GM10847 (cell line): ENCODE results near the gene PRR7.
A peak's percentile ranks its signal among the peaks of the same experiment; 100 is the strongest.

Experiments used
- POLR2A ChIP-seq: IDR thresholded peaks from 2 replicates; pipeline ENCODE4 v1.6.1; 2011; ENCODE audit not compliant: insufficient read length; ENCODE audit errors: extremely low read depth

Gene PRR7

GRCh38 chr5:177414481-177414880, 32.1 kb upstream of the PRR7 start:
- TF ChIP-seq POLR2A = no peak

- TF ChIP-seq POLR2A = no peak
Measured at GRCh38 chr5:177419046-177419445, 27.6 kb upstream of the PRR7 start.

- no peak for TF ChIP-seq POLR2A
Measured at GRCh38 chr5:177421062-177421798, 25.4 kb upstream of the PRR7 start.

- TF ChIP-seq POLR2A = no peak
Measured at GRCh38 chr5:177423671-177424070, 22.9 kb upstream of the PRR7 start.

- TF ChIP-seq POLR2A = no peak
Measured at GRCh38 chr5:177425196-177425800, 21.3 kb upstream of the PRR7 start.

DNA sequence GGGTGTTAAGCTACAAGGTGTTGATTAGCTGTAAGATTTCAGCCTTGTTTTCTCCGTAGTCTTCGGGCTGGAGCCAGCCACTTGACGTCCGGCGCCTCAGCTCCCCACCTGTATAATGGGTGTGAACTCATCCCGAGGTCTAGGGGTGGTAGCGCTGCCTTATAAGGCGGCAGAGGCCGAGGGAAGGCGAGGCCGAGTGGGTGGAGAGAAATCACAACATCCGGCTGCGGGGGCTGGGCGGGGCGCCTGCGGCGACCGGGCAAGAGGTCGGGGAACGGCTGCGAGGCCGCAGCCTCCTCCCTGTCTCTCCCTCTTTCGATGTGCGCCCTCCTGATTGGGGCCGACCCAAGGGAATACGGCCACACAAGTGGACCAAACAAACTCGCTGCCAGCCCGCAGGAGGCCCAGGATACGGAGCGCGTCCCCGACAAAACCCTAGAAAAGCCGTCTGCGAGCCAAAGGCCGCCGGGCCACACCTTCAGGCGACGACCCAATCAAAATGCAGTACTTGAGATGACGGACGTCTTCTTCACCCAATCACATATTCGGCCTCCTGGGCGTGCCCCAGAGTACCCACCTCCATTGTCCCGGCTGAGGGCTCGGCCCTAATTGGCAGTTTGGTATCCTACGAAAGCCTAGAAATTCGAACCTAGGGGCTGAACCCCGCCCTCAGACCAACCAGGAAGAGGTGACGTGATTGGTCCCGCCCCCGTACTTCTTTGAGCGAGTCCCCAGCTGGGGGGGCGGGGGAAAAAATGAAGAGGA, 20.6 kb upstream of the PRR7 start:
- peak; percentile 66 for TF ChIP-seq POLR2A

DNA sequence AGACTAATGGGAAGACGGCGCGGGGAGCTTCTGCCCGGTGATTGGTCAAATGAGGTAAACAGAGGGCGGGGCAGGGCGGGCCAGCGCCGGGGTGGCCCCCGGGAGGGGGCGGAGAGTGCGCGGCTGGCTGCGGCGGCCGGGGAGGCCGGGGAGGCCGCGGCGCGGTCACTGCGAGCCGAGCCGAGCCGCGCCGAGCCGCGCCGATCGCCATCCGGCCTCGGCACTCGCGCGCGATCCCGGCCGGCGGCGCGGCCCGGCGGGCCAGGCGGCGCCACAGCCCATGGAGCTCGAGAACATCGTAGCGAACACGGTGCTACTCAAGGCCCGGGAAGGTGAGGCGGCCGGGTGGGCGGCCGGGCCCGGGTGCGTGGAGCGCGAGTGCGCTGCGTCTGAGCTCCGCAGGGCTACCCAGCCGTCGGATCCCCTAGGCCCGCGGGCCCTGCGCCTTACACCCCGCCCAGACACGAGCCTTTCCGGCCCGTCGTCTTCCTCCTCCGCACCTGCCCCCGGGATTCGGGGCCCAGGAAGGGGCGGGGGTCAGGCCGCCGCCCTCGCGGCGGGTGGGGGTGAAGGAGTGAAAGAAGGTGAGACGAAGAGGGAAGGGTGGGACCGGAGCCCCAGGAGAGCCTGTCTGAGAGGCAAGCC, 19.9 kb upstream of the PRR7 start, which contains the start of gene GRK6:
TSS of gene GRK6 (plus strand) at position 111 of the 645 bp plus-strand sequence. CDS start at position 281, 170 bp downstream.
- peak; percentile 56 for TF ChIP-seq POLR2A

DNA sequence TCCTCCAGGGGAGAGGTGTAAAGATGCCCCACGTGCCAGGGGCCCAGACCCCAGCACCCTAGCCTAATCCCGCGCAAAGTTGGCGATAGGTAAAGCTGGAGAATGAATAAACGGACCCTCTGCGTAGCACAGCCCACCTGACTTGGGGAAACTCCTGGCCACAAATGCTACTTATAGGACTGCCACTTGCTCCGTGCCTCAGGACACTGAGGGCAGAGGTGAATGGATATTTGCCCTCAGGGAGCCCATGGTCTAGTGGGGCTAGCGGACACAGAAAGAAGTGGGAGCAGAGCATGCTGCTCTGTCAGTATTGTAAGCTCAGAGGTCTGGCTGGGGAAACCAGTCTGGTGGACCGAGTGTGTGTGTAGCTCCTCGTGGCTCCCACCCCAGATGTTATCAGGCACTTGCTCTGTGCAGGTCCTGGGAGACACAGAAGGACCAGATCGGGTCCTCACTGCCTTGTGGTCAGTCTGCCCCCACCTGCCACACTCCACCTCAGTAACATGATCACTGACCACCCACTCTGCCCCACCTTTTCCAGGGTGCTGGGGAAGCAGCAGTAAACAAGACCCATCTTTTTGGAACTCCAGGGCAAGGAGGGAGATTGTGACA, 19.3 kb upstream of the PRR7 start:
- TF ChIP-seq POLR2A = no peak

GRCh38 chr5:177427919-177428573, 18.6 kb upstream of the PRR7 start:
- peak; percentile 13 for TF ChIP-seq POLR2A

- no peak for TF ChIP-seq POLR2A
Measured at GRCh38 chr5:177428574-177429217, 17.9 kb upstream of the PRR7 start.

GRCh38 chr5:177429248-177430040, 17.2 kb upstream of the PRR7 start:
- TF ChIP-seq POLR2A = peak; percentile 42

DNA sequence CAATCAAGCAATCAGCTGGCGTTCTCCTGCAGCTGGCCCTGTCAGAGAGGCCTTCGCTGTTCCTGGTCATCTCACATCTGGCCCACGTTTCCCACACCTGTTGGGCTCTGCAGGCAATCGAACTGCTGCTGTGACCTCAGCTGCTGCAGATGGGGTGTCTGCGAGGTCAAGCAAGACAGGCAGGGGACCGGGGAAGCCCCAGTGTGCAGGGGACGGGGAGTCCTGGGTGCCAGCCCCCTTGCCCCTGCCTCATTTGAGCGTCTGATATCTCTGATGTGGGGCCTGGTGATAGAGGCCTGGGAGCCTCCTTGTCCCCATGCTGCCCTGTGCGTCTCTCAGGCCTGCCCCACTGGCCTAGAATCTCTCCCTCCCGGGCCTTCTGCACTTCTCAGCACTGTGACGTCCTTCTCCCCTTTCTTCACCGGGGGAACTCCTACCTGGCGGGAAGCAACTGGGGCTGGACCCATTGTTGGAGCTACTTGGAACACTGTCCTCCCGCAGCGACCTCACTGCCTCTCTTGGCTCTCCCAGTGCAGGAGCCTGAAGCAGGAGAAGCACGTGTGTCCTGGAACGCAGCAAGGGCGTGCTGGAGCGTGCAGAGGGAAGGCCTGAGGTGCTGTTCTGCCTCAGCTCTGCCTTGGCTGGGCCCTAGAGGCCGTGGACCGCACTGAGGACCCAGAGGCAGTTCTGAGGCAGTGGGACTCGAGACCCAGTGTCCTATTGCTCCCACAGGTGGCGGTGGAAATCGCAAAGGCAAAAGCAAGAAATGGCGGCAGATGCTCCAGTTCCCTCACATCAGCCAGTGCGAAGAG, 16.3 kb upstream of the PRR7 start:
- TF ChIP-seq POLR2A = no peak

DNA sequence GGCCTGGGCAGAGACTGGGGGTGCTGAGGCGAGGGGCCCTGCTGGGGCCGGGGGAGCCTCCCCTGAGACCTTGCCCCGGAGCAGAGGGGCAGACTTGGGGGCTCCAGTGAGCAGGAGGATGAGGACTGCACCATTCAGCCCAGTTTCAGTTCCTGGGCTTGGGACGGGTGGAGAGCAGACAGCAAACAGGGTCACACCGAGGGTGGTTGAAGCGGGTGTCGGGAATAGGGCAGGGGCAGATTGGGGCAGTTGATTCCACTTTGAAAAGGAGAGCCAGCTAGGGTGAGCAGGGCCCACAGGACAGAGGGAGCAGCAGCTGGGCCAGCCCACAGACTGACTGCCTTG, 15.7 kb upstream of the PRR7 start:
- TF ChIP-seq POLR2A = no peak
